HPDE6-E6E7 (cell line): Measurements from ENCODE around the gene NR2F2.

ENCODE experiments used
- DNase-seq: peaks from one replicate; pipeline ENCODE4 v3.0.0; 2011; ENCODE audit warnings: missing footprints; ENCODE audit errors: extremely low spot score

NR2F2 gene

DNA sequence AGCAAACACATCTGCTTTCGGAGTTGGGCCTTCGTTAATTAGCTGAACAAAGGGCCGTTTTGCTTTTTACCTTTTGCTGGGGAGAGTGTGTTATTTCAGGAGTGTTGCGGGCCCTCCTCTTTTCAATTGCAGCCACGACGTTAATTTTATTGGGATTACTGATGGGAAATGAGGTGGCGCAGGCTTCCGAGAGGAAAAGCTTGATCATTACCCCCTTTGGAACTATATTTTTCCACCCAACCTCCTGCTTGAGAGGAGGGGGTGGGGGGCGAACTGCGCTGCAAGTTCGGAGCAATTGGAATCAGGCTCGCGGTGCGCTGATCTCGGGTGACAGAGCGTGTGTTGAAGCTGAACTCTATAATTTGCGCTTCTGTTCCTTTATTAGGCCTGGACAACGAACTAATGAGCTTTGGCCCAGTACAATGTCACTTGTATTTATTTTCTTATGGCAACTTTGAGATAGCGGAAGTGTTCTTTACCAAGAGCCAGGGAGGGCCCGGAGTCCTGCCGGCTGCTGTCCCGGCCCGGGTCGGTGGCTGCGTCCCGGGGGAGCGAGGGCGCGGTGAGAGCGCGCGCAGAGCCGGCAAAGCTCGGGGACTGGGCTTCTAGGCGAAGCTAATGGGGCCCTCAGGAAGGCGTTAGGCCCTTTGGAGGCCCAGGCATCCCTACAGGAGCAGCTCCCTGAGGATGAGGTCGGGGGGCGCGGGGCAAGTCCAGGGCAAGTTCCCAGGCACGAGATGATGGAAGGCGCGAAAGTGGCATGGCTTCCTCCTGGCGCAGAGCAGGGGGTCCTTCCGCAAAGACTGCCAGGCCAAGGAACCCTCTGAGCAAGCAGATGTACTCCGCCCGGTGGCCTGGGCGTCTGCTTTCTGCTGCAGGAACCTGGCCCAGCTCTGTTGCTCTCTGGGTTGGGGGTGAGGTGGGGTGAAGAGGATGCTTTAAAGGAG is 12.9 kb downstream of the NR2F2 start:
- no peak for DNase-seq

DNA sequence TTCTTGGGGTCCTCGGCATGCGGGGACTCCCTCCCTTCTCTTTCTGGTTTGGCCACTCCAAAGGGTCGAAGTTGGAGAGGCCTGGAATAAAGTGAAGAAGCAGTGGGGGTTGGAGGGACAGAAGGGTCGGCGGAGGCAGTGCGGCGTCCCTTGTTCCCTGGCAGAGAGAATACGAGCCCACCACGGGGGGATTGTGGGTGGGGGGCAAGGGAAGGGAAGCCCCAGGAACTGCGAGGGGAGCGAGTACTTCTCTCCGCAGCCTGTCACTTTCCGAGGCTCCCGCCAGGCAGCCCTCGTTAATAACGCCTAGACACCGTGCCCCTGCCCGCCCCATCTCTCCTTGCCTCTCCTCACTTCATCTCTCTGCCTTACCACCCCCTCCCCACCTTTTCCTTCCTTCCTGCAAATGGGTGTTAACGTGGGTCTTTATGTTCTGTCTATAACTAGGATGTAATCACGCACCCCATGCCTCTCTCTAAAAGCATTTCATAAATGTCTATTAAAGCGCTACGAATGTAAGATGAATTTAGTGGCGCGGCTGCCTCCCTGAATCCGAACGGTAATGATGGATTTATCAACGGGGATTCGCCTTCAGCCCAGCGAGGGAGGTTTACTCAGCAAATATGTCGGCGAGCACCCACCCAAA is 13.7 kb downstream of the NR2F2 start:
- no peak for DNase-seq

DNA sequence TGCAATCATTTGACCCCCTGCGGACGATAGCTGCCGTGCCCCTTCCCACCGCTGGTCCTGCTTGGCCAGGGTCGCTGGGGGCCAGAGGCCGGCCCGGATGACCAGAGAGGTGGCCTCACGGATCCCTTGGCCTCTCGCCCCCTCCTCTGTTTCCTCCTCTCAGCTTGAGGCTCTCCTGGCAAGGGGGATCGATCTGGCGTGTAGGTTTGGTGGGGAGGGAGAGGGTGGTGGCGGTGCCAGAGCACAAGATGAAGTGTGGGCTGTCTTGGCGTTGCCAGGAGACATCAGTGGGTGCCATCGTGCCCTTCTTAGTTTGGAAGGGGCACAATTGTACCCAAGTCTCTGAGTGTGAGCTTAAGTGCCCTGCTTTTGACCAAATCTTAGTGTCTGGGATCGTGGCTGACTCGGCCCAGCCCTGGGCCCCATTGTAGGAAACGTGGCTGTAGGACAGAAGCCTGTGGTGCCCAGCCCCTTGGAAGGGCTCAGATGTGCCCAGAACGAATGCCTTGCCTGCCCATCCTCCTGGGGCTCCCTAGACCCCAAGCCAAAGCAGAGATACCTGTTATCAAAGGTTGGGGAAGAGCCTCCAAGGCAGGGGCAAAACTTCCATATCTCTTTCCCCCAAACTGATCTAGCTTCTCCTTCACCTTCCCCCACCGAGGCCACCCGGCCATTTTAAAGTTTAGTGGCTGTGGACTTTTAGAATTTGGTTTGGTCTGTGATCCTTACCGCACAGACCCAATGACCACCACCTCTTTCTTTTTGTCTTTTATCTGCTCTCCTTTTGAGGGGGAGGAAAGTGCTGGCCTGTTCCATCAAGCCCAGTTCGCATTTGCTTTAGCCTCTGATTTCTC is 14.4 kb downstream of the NR2F2 start:
- no peak for DNase-seq

DNA sequence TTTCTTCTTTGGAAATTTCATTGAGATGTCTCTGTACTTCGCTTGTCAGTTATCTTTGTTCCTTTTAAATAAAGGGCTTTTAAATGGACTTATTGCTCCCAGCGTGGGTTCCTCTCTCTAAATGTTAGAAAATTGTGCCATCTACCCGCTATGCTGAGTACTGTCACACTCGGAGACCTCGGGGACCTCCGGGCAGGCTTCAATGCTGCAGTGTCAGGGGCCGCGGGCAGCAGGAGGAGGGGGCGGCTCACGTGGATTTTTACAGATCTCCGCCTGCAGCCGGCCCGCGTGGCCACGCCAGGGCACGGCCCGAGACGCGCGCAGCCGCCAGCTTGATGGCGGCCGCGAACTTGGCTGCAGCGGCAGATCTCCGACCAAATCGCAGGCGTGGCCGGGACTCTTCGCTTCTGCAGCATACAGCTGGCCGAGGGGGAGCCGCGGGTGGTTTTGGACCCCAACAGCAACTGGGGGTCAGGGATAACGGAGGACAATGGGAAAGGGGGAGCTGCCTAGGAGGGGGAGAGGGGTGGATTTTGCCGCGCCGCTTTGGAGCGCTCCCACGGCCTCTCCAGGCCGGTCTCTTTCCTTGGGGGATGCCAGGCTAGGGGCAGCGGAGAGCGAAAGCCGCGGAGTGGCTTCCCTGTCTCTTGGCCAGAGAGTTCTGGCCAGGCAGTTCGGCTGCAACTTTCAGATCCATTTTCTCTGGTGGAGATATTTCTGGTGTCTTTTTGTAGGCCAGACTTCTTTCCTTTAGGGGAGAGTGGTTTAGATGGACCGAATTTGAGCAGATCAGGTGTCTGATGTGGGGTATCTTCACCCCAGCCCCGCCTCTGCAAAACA is 15.3 kb downstream of the NR2F2 start:
- DNase-seq = no peak

DNA sequence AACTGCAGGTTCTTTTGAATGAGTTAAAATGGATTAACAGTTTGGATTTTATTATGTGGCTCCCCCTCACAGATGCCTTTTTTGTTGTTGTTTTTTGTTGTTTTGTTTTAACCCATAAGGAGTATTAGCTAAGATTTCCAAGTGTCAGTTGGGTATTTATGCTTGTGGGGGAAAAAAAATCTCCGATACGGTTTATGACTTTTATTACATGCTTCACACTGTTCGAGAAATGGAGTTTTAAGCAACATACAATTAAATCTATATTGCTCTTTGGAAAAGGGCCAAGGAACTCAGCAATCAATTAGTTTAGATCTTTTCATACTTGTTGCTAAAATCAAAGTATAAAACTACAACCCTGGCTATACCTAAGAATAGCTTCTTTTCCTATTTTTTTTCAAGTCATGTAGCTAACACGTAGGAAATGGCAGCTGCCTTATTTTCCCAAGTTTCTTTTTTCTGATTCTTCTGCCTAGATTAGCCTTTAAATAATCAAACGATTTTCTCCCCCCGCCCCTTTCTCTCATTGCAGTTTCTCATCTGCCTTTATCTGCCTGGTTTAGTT is 16.0 kb downstream of the NR2F2 start:
- no peak for DNase-seq

DNA sequence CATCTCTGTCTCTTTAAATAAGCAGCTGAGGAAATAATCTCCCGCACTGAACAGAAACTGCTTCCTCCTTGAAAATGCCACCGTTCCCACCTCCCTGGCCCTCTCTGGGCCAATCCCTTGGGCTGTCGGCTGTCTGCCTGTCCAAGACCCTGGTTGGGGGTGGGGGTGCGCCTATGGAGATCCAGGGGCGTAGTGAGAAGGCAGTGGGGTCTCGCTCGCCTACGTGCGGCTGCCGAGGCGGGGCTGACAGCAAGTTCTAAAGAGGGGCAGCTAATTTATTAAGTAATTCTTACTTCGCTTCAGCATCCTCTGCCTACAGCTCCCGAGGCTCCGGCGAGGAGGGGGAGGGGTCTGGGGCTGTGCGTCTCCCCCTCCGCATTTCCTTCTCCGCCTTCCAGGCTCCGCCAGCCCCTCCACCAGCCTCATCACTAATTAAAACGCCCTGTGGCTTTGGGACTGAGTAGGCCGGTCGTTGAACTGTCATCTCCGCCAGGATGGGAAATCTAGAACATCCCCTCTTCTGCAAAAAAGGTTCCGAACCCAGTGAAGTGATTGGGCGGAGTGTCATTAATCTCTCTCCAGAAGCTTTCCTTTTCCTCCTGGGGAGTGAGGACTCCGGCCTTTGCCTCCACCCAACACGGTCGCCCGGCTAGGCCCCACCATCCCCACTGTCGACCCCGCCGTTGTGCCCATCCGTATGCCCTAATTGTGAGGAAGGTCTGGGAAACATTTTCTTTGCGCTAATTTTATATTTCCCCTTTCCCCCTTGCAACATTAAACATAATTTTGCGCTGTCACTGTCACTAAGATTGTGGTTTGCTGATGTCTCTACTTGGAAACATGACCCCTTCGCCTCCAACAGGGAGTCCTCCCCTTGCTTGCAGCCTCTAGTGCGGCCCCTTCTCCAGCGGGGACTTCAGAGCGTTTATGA is 16.9 kb downstream of the NR2F2 start:
- no peak for DNase-seq

DNA sequence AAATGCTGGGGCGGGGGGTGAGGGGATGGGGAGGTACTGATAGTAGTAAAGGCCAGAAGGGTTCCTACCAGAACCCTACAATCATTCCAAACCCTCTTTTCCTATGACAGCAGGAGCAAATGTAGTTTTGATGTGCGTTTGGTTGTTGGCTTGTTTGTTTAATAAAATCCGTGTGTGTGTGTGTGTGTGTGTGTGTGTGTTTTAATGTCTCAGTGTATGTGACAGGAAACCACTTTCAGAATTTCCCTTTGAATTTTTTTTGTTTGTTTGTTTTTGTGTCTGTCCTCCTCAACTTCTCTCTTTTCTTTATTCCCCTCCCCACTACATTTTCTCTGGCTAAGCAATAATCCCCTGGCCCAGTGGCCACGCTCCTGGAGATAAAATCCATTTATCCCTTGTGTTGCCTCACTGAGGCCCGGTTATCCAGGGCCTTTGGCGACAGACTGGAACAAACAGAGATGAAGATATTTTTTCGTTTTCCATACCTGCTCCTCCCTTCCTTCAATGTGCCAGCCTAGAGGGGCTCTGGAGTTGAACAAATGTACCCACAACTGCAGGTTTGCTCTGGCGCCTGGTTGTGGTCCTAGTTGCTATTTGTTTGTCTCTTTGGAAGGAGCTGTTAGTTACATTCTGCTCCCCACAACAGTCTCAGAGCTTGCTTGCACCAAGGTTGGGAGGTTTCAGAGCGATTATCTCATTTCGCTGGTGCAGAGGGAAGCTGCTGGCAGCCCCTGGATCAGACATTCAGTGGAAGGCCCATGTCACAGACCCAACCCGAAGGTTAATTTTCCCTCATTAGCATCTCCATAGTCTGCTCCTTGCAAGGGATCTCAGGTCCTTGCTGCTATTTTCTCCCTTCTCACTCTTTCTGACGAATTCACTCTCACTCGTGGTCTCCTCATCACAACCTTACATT is 17.9 kb downstream of the NR2F2 start:
- DNase-seq = no peak

DNA sequence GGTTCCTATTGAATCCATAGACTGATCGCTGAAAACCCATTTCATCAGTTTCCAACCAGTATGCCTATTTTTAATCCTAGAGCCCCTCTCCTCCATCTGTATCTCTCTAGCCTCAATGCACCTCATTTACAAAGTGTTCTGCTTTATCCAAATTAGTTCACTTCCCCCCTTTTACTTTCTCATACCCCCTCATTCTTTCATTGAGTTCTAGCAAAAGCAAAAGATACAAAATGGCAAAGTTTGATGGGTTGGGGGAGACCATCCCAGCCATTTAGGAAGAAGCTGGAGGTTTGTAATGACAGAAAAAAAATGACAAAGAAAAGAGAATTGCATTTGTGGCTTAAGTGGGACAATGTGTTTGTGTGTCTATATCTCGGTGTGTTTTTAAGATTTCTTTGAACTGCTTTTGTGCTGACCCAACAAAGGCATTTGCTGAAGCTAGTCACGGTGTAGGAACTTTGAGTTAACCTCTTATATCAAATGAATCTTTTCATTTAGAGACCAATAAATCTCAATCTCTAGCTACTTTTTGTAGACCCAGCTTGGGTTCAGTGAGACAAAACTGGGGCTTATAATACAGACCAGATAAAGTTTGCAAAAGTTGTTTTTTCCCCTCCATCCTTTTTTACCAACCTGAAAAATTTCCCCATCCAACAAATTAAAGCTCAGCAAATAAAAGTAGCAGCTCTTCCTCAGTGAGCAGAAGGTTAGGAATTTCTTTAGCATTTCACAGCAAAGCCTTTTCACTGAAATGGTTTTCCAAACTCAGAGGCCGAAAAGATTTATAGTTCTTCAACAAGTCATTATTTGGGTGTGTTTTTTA is 18.7 kb downstream of the NR2F2 start:
- no peak for DNase-seq

DNA sequence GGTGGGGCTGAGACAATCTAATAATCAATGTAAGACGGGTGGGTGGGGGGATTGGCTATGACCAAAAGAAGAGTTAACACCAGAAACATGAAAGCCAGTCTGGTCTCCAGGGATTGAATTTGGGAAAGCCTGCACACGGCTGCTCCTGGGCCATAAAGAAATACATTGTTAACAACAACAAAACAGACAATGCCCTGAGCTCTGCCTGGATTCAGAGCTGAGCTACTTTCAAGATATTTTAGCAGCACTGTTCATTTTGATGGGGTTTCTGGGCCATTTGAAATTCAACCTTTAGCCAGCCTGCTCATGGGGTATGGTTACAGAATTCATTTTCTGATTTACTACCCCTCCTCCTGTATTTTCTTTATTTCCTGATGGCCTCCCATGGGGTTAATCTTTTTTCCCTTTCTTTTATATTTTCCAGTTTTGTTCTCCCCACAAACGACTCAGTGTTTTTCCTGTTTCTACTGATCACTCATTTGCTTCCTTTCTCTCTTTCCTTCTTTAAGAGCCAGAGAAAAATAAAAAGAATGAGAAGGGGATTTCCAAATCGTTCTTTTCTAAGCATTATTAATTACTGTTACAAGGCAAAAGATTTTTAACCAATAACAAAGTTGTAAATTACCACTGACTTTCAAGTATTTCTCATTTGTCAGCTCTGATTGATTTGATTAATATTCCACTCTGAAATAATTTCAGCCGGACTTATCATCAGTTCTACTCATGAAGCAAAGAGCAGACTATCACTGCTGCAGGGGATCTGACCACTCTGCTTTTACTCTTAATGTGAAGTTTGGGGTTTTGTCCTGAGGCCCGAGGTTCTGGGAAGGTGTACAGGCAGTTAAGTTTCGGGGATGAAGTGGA is 19.6 kb downstream of the NR2F2 start:
- DNase-seq = no peak

DNA sequence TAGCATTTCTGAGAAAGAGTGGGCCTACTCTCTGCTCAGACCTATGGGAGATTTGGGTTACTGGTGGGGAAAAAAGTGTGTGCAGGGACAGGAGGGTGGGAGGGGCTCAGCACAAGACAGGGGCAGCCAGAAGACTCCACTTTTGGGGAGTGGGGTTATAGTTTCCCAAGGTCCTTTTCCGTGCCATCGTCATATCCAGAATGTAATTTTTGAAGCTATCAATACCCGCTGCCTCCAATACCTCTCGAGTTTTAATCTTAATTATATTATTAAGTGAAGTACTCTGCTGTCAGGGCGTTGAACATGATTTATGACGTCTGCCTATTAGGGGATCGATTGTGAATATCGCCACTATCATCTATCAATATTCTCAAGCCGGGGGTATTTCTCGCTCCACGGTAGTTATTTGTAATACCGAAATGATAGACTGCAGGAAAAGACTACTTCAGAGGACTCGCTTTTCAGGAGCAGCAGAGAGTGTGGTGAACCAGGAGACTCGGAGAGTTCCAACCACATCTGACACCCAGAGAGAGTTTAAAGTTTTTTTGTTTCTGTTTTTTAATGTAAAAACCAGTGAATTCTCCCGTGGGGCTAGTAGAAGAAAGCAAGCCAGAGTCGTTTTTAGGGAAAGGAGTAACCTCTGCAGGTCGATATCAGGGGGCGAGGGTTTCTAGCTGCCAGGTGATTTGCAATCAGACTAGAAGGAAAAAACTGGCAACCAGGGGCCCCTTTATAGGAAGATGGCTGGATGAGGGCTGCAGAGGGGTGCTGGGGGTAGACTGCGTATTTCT is 20.6 kb downstream of the NR2F2 start:
- no peak for DNase-seq

DNA sequence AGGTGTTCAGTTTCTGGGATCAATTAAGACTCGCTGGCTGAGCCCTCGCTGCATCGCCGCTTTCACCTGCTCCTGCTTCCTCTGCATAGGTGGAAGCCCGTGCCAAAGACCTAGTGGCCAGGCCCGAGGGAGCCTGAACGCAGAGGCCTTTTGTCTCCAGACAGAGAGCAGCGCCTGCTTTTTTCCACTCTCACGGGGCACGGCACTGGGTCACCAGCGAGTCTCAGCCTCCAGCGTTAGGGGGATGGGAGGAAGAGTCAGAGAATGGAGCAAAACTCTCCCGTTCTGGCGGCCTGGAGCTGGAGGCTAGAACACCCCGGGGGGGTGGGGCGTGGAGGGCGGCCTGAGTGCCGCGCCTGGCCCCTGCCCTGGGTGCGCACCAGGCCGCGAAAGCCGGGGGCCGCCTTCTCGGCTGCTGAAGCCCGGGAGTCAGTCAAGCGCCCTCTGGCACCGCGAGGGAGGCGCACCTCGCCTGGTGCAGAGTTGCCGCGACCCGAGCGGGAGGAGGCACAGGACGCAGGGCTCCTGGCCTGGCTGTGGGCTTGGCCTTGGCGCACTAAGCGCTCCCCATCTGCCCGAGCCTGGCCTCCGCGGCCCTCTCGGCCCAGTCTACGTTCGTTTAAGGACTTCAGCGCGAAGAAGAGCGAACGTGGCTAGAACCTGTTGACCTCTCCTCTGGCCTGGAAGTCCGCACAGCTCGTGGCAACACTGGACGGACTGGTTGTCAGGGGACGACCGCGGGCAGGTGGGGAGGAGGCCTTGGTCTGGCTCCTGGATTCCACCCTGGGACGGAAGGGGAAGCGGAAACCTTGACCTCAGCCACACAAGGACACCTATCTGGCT is 21.5 kb downstream of the NR2F2 start:
- no peak for DNase-seq

DNA sequence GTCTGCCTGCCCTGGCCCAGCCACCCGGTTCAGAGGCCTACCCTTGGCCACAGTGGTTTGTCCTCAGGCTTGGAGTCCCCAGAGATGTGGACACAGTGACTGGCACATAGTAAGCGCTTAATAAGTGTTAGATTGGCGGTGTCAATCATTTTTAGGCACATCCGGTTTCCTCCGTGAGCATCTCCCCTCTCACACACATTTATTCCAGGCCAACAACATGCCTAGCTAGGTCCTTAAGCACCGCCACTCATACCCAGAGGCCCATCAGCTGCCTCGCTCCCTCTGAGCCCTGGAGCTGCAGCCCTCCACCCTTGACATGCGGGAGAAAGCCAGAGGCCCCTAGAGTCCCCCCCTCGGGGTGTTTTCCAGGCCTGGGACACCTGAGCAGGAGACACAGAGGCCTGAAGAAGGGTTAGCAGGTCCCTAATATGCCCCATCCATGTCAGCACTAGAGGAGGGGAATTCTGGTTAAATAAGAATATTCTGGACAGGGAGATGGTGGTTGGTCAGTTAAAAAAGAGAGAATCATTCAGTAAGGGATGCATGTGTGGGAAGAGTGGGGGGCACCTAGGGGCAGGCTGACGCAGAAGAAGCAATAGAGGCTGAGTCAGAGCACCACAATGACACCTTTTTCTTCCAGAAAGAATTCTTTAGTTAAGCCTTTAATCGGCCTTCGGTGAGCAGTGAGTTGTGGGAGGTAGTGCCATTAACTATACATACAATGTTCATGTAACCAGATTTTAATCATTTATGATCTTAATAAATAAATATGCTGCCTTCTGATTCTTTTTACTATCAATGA is 22.3 kb downstream of the NR2F2 start:
- DNase-seq = no peak

DNA sequence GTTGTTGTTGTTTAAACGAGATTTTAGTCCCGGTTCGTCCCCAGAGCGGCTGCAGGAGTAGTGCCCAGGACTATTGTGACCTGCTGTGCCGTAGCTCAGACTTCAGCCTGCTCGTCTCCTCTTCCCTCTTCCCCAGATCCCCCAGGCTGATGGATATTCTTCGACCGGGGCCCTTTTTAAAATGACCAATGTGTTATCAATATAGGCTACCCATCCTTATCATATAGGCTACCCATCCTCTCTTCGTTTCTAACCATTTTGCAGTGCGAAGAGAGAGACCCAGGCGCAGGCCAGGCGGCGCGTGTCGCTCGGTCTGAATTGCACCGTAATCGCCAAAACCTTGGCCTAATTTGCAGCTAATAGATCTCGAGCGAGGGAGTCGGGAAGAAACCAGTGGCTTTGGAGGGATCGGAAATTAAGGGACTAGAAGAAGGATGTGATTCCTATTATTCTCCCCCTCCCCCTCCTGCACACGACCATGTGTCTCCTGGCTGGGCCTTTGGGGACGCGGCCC is 23.0 kb downstream of the NR2F2 start:
- no peak for DNase-seq
